Mesenchymal stem cell (in vitro differentiated cells and primary cell): Measurements from ENCODE around the gene ARFIP1.

Experiments
- DNase-seq: peaks from one replicate; pipeline ENCODE4 v3.0.0-alpha.2; 2013
- H2AFZ ChIP-seq: one replicate; pipeline ENCODE4 v1.6.1; 2013; ENCODE audit warnings: low read depth, mild to moderate bottlenecking, control low read depth, inconsistent platforms, low read length, moderate library complexity
- H2AK5ac ChIP-seq: 2 replicates; pipeline ENCODE4 v1.6.1; 2013; ENCODE audit warnings: low read length, moderate library complexity, mild to moderate bottlenecking, inconsistent platforms; ENCODE audit not compliant: severe bottlenecking
- H2BK120ac ChIP-seq: one replicate; pipeline ENCODE4 v1.6.1; 2013; ENCODE audit warnings: low read depth, mild to moderate bottlenecking, inconsistent platforms, low read length, moderate library complexity
- H2BK12ac ChIP-seq, 2 experiments: one replicate each; pipeline ENCODE4 v1.6.1; 2013; ENCODE audit warnings: inconsistent platforms in 2 of 2, low read length in 2 of 2, mild to moderate bottlenecking in 2 of 2, moderate library complexity in 2 of 2, control low read depth in 1 of 2
- H2BK15ac ChIP-seq: one replicate; pipeline ENCODE4 v1.6.1; 2013; ENCODE audit warnings: mild to moderate bottlenecking, low read depth, inconsistent platforms; ENCODE audit not compliant: poor library complexity, severe bottlenecking
- H2BK5ac ChIP-seq: 2 replicates; pipeline ENCODE4 v1.6.1; 2013; ENCODE audit warnings: low read depth, mild to moderate bottlenecking, low read length, control low read depth, inconsistent platforms; ENCODE audit not compliant: poor library complexity, severe bottlenecking
- H3K14ac ChIP-seq, 2 experiments: one replicate each; pipeline ENCODE4 v1.6.1; 2013; ENCODE audit warnings: inconsistent platforms in 2 of 2, low read length in 2 of 2, control low read depth in 1 of 2, mild to moderate bottlenecking in 1 of 2, moderate library complexity in 1 of 2
- H3K18ac ChIP-seq, 2 experiments: one replicate each; pipeline ENCODE4 v1.6.1; 2013; ENCODE audit warnings: inconsistent platforms in 2 of 2, low read length in 2 of 2, control low read depth in 1 of 2, low read depth in 1 of 2, mild to moderate bottlenecking in 1 of 2
- H3K23ac ChIP-seq, 2 experiments: one replicate each; pipeline ENCODE4 v1.6.1; 2013; ENCODE audit warnings: inconsistent platforms in 2 of 2, low read length in 2 of 2, mild to moderate bottlenecking in 2 of 2, moderate library complexity in 2 of 2, control low read depth in 1 of 2
- H3K27ac ChIP-seq: 2 replicates; pipeline ENCODE4 v1.5.1; 2013; ENCODE audit warnings: mild to moderate bottlenecking, moderate library complexity, low read length, control low read depth, inconsistent platforms; ENCODE audit not compliant: poor library complexity, severe bottlenecking
- H3K27me3 ChIP-seq, 2 experiments: 2 replicates each; pipeline versions ENCODE4 v1.6.1 to v1.7.0; 2013; ENCODE audit warnings: low read length in 2 of 2, mild to moderate bottlenecking in 2 of 2, moderate library complexity in 2 of 2, control low read depth in 1 of 2, inconsistent platforms in 1 of 2; ENCODE audit not compliant: control insufficient read depth in 1 of 2, insufficient read depth in 1 of 2
- H3K36me3 ChIP-seq, 2 experiments: 2 replicates each; pipeline versions ENCODE4 v1.6.1 to v1.7.0; 2013; ENCODE audit warnings: low read length in 2 of 2, control low read depth in 1 of 2, inconsistent platforms in 1 of 2, low read depth in 1 of 2, mild to moderate bottlenecking in 1 of 2; ENCODE audit not compliant: insufficient read depth in 2 of 2, control insufficient read depth in 1 of 2
- H3K4ac ChIP-seq, 2 experiments: one replicate each; pipeline ENCODE4 v1.6.1; 2013; ENCODE audit warnings: inconsistent platforms in 2 of 2, low read length in 2 of 2, mild to moderate bottlenecking in 2 of 2, moderate library complexity in 2 of 2, control low read depth in 1 of 2, low read depth in 1 of 2
- H3K4me1 ChIP-seq: 2 replicates; pipeline ENCODE4 v1.6.1; 2013; ENCODE audit warnings: low read depth, low read length, control low read depth; ENCODE audit not compliant: control insufficient read depth, insufficient read depth
- H3K4me2 ChIP-seq: 2 replicates; pipeline ENCODE4 v1.6.1; 2013; ENCODE audit warnings: low read length, mild to moderate bottlenecking, inconsistent platforms; ENCODE audit not compliant: poor library complexity, severe bottlenecking
- H3K4me3 ChIP-seq, 2 experiments: 2 replicates each; pipeline versions ENCODE4 v1.5.1 to v1.7.0; 2013; ENCODE audit warnings: low read length in 2 of 2, mild to moderate bottlenecking in 2 of 2, control low read depth in 1 of 2, low read depth in 1 of 2; ENCODE audit not compliant: insufficient read depth in 1 of 2
- H3K79me1 ChIP-seq: replicated peaks from 2 replicates; pipeline ENCODE4 v1.6.1; 2013; ENCODE audit warnings: mild to moderate bottlenecking, control low read depth, low read length, inconsistent platforms; ENCODE audit not compliant: poor library complexity, severe bottlenecking
- H3K9ac ChIP-seq: 2 replicates; pipeline ENCODE4 v1.7.0; 2013; ENCODE audit warnings: mild to moderate bottlenecking, low read length, moderate library complexity
- H3K9me3 ChIP-seq: 2 replicates; pipeline ENCODE4 v1.7.0; 2013; ENCODE audit warnings: mild to moderate bottlenecking, low read length; ENCODE audit not compliant: control insufficient read depth
- H4K8ac ChIP-seq: one replicate; pipeline ENCODE4 v1.6.1; 2013; ENCODE audit warnings: inconsistent platforms, mild to moderate bottlenecking, low read length, moderate library complexity
- H4K91ac ChIP-seq: one replicate; pipeline ENCODE4 v1.6.1; 2013; ENCODE audit warnings: mild to moderate bottlenecking, low read length, inconsistent platforms
- WGBS: methylation state at CpG from one replicate; pipeline ENCODE4 v1.1.7; 2013; ENCODE audit warnings: mixed read lengths; 5-methylcytosine and 5-hydroxymethylcytosine counted together

Gene ARFIP1

GRCh38 chr4:152961773-152962115 lies 182.0 kb downstream of the ARFIP1 start:
- Histone ChIP-seq H3K4me3 (no peak overlapping the region), H2BK12ac (no peak overlapping the region), H2BK5ac (no peak overlapping the region), H3K4me1 (peaks cover 11% of the 10 kb centered on the region), H3K79me1 (no peaks in the 10 kb centered on the region), H3K14ac (no peak overlapping the region), H2BK15ac (no peak overlapping the region), H3K4me2 (no peak overlapping the region), H3K18ac (no peak overlapping the region), H3K27ac (no peak overlapping the region), H3K9ac (no peak overlapping the region), H3K9me3 (no peaks in the 10 kb centered on the region), H3K27me3 (no peaks in the 10 kb centered on the region), H3K23ac (no peak overlapping the region), H2BK120ac (no peak overlapping the region), H3K36me3 (peaks cover 0 to 12% of the 10 kb centered on the region in 2 experiments), H4K91ac (no peak overlapping the region), H2AK5ac (no peak overlapping the region), H2AFZ (no peak overlapping the region), H4K8ac (no peak overlapping the region), H3K4ac (no peak overlapping the region)
- DNase-seq: no peak
- WGBS: no CpG with 5 or more reads among the region's 1 CpG
